ENCODE data around the gene THAP7. TPM values are rescaled to one million over a fixed set of nuclear protein-coding genes. Genes with fewer than 3 reads are reported as not detected.

Gene THAP7
- total RNA-seq, 1 experiment from 2014 or later: 19.3 TPM

DNA sequence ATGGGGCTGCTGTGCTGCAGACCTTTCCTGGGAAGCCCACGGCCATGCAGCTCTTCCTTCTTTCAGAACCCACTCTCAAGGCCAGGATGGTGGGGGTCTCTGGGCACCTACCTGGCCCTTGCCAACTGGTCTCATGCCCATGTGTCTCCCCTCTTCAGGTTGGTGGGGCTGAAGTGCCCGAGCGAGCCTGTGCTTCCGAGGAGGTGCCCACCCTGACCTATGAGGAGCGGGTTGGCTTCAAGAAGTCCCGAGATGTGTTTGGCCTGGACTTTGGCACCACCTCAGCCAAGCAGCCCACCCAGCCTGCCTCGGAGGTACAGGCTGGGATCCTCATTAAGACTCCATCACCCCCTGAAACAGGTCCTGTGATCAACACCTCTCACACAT lies 9.9 kb downstream of the THAP7 start (continued):
- TF ChIP-seq, protein P1, sequence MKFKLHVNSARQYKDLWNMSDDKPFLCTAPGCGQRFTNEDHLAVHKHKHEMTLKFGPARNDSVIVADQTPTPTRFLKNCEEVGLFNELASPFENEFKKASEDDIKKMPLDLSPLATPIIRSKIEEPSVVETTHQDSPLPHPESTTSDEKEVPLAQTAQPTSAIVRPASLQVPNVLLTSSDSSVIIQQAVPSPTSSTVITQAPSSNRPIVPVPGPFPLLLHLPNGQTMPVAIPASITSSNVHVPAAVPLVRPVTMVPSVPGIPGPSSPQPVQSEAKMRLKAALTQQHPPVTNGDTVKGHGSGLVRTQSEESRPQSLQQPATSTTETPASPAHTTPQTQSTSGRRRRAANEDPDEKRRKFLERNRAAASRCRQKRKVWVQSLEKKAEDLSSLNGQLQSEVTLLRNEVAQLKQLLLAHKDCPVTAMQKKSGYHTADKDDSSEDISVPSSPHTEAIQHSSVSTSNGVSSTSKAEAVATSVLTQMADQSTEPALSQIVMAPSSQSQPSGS (CRISPR knock-in tag; IDR thresholded peaks at IDR 0.05; ENCODE audit: borderline replicate concordance, low read depth): no peak
- TF ChIP-seq ZNF219 (CRISPR knock-in tag; IDR thresholded peaks at IDR 0.05; ENCODE audit: borderline replicate concordance): no peak

GRCh38 chr22:20991252-20992055 lies 10.5 kb downstream of the THAP7 start:
- CTCF ChIA-PET: interaction anchor here (0.5 to 2.6 kb wide), 5 partner anchors 10 to 234 kb away, joined by 3 to 8 read pairs (median 5); partner anchors contain the start of gene LZTR1
- no peak for DNase-seq (ENCODE audit: low spot score)
- Mint-ChIP-seq H3K4me3 (no peak overlapping the region), H3K36me3 (peaks cover 7% of the 10 kb centered on the region), H3K4me1 (no peaks in the 10 kb centered on the region), H3K27ac (no peak overlapping the region), H3K9me3 (no peaks in the 10 kb centered on the region), H3K27me3 (ENCODE audit: low read depth) (no peaks in the 10 kb centered on the region)
- POLR2A ChIA-PET: no interaction called here
- TF ChIP-seq CBFB (CRISPR knock-in tag; IDR thresholded peaks at IDR 0.05; ENCODE audit: low read depth): no peak
- TF ChIP-seq, protein P2, sequence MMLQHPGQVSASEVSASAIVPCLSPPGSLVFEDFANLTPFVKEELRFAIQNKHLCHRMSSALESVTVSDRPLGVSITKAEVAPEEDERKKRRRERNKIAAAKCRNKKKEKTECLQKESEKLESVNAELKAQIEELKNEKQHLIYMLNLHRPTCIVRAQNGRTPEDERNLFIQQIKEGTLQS (CRISPR knock-in tag; conservative IDR thresholded peaks at IDR 0.05): no peak
- TF ChIP-seq FOXP4 (CRISPR knock-in tag; IDR thresholded peaks at IDR 0.05): no peak
- TF ChIP-seq NR2C2 (CRISPR knock-in tag; IDR thresholded peaks at IDR 0.05): no peak
- no peak for TF ChIP-seq IRF2 (CRISPR knock-in tag; IDR thresholded peaks at IDR 0.05; ENCODE audit: borderline replicate concordance, low read depth)
- no peak for TF ChIP-seq E2F1 (CRISPR knock-in tag; IDR thresholded peaks at IDR 0.05)
- TF ChIP-seq CREM (CRISPR knock-in tag; IDR thresholded peaks at IDR 0.05): no peak
- TF ChIP-seq ESRRA (CRISPR knock-in tag; IDR thresholded peaks at IDR 0.05; ENCODE audit: borderline replicate concordance): no peak
- TF ChIP-seq GRHL2 (CRISPR knock-in tag; IDR thresholded peaks at IDR 0.05; ENCODE audit: insufficient replicate concordance, severe bottlenecking): no peak
- no peak for ATAC-seq

- ChIA-PET POLR2A (interaction anchor here (0.9 kb wide), 1 partner anchor 9 kb away, joined by 3 read pairs; no protein-coding TSS in a partner anchor), CTCF (interaction anchor here (1.7 to 2.6 kb wide), 3 partner anchors 9 to 105 kb away, joined by 5 to 8 read pairs (median 6); partner anchors contain the start of gene LZTR1)
- DNase-seq (ENCODE audit: low spot score) (no peak), ATAC-seq (no peak)
- Mint-ChIP-seq H3K27me3 (ENCODE audit: low read depth) (no peaks in the 10 kb centered on the region), H3K4me3 (no peak overlapping the region), H3K9me3 (no peaks in the 10 kb centered on the region), H3K36me3 (peaks cover 13% of the 10 kb centered on the region), H3K4me1 (no peaks in the 10 kb centered on the region), H3K27ac (peak overlapping the region; percentile 63; the same call in 1 of the 2 replicates)
- TF ChIP-seq ZBTB43 (CRISPR knock-in tag; IDR thresholded peaks at IDR 0.05) (no peak), GTF2I (CRISPR knock-in tag; conservative IDR thresholded peaks at IDR 0.05) (no peak), CREM (CRISPR knock-in tag; IDR thresholded peaks at IDR 0.05) (no peak)
- TF ChIP-seq, protein P3, sequence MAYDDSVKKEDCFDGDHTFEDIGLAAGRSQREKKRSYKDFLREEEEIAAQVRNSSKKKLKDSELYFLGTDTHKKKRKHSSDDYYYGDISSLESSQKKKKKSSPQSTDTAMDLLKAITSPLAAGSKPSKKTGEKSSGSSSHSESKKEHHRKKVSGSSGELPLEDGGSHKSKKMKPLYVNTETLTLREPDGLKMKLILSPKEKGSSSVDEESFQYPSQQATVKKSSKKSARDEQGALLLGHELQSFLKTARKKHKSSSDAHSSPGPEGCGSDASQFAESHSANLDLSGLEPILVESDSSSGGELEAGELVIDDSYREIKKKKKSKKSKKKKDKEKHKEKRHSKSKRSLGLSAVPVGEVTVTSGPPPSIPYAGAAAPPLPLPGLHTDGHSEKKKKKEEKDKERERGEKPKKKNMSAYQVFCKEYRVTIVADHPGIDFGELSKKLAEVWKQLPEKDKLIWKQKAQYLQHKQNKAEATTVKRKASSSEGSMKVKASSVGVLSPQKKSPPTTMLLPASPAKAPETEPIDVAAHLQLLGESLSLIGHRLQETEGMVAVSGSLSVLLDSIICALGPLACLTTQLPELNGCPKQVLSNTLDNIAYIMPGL (CRISPR knock-in tag; IDR thresholded peaks at IDR 0.05): no peak
- TF ChIP-seq, protein P4, sequence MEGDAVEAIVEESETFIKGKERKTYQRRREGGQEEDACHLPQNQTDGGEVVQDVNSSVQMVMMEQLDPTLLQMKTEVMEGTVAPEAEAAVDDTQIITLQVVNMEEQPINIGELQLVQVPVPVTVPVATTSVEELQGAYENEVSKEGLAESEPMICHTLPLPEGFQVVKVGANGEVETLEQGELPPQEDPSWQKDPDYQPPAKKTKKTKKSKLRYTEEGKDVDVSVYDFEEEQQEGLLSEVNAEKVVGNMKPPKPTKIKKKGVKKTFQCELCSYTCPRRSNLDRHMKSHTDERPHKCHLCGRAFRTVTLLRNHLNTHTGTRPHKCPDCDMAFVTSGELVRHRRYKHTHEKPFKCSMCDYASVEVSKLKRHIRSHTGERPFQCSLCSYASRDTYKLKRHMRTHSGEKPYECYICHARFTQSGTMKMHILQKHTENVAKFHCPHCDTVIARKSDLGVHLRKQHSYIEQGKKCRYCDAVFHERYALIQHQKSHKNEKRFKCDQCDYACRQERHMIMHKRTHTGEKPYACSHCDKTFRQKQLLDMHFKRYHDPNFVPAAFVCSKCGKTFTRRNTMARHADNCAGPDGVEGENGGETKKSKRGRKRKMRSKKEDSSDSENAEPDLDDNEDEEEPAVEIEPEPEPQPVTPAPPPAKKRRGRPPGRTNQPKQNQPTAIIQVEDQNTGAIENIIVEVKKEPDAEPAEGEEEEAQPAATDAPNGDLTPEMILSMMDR (IDR thresholded peaks at IDR 0.05): no peak
Measured at GRCh38 chr22:20990184-20991180, 11.4 kb downstream of the THAP7 start.

Data from WTC11 (cell line).